Panc1 (cell line): ENCODE measurements around the gene ZC3H13. TPM values are rescaled to one million over a fixed set of nuclear protein-coding genes. Genes with fewer than 3 reads are reported as not detected.

Source experiments
- ATAC-seq: fragments of 200-7000 bp; cut with Tn5 transposase; 2 replicates; pipeline ENCODE4 v1.9.1; 2020; ENCODE audit warnings: mild to moderate bottlenecking, moderate library complexity
- BruUV-seq: library from RNA; stranded (reverse); fragments of 400-500 nt; replicated peaks from 2 replicates; lab custom pipeline; 2021; lab: Mats Ljungman, UMichigan
- CTCF ChIA-PET: fragments of 300-600 bp; sonication (Branson Sonifier 250); formaldehyde crosslinking; loops from one replicate; lab custom pipeline; 2022; ENCODE audit warnings: antibody characterized with exemption; lab: Charles Lee
- POLR2A ChIA-PET: fragments of 300-600 bp; sonication (Branson Sonifier 250); formaldehyde crosslinking; loops from one replicate; lab custom pipeline; 2022; ENCODE audit warnings: antibody characterized with exemption; lab: Charles Lee
- DNase-seq: peaks from one replicate; pipeline ENCODE4 v3.0.0-alpha.2; 2010; ENCODE audit warnings: low read depth, low spot score
- H3K27ac ChIP-seq: 2 replicates; pipeline ENCODE4 v1.5.1; 2011; ENCODE audit warnings: mild to moderate bottlenecking, low read length, inconsistent platforms
- H3K27me3 ChIP-seq: fragments of 200-500 bp; sonication (Bioruptor generic); 2 replicates; pipeline ENCODE4 v1.6.0; 2014; ENCODE audit warnings: low read length, inconsistent platforms; ENCODE audit not compliant: control insufficient read depth, insufficient read depth
- H3K36me3 ChIP-seq: fragments of 200-500 bp; sonication (Bioruptor generic); 2 replicates; pipeline ENCODE4 v1.5.1; 2014; ENCODE audit warnings: inconsistent platforms, mild to moderate bottlenecking, low read length, moderate library complexity; ENCODE audit not compliant: control insufficient read depth, insufficient read depth
- H3K4me1 ChIP-seq: 2 replicates; pipeline ENCODE4 v1.5.1; 2011; ENCODE audit warnings: inconsistent platforms, mild to moderate bottlenecking, low read length, moderate library complexity; ENCODE audit not compliant: control insufficient read depth, insufficient read depth
- H3K4me3 ChIP-seq, 2 experiments: 2 replicates each; pipeline ENCODE4 v1.5.1; 2011 to 2012; ENCODE audit warnings: low read depth in 2 of 2, low read length in 2 of 2, mild to moderate bottlenecking in 2 of 2, inconsistent platforms in 1 of 2, moderate library complexity in 1 of 2
- H3K9me3 ChIP-seq: fragments of 200-500 bp; sonication (Bioruptor generic); 2 replicates; pipeline ENCODE4 v1.5.1; 2014; ENCODE audit warnings: low read depth, mild to moderate bottlenecking, inconsistent platforms, low read length, moderate library complexity; ENCODE audit not compliant: control insufficient read depth, insufficient read depth
- CTCF ChIP-seq: fragments of 450-650 bp; IDR thresholded peaks from 2 replicates; pipeline ENCODE4 v1.5.1; 2017; ENCODE audit warnings: mild to moderate bottlenecking
- POLR2AphosphoS5 ChIP-seq: IDR thresholded peaks from 2 replicates; pipeline ENCODE4 v1.6.1; 2012; ENCODE audit warnings: mild to moderate bottlenecking, low read depth, low read length, moderate library complexity
- SIN3A ChIP-seq: IDR thresholded peaks from 2 replicates; pipeline ENCODE4 v1.6.1; 2012; ENCODE audit warnings: low read depth, mild to moderate bottlenecking, low read length, moderate library complexity, borderline replicate concordance; ENCODE audit not compliant: insufficient read depth
- TCF7L2 ChIP-seq: IDR thresholded peaks from 2 replicates; pipeline ENCODE4 v1.6.1; 2011; ENCODE audit warnings: mild to moderate bottlenecking, low read depth, low read length, inconsistent platforms
- in situ Hi-C: cut with HindIII; loops from 2 replicates; pipeline ENCODE4 v1.10.0; 2016; ENCODE audit warnings: low sequenced_read_pairs, low pct_unique_long_range_greater_than_20kb
- intact Hi-C: fragments of 100-400 bp; cut with micrococcal nuclease; formaldehyde crosslinking; loops from one replicate; pipeline ENCODE4 v1.10.0; 2022; ENCODE audit not compliant: unreplicated experiment
- total RNA-seq: library from RNA; stranded (reverse); gene quantifications from one replicate; pipeline ENCODE4 v1.2.1, GENCODE V29; 2021; ENCODE audit not compliant: unreplicated experiment
- TF ChIP-seq, protein P1 (sequence below), 2 experiments: IDR thresholded peaks; 2 replicates each; pipeline ENCODE4 v1.6.1; 2011 to 2012; ENCODE audit warnings: low read depth in 2 of 2, control low read depth in 1 of 2, low read length in 1 of 2, mild to moderate bottlenecking in 1 of 2, moderate library complexity in 1 of 2; ENCODE audit not compliant: insufficient read depth in 1 of 2

Gene ZC3H13
- total RNA-seq, 1 experiment from 2014 or later = 25.3 TPM

DNA sequence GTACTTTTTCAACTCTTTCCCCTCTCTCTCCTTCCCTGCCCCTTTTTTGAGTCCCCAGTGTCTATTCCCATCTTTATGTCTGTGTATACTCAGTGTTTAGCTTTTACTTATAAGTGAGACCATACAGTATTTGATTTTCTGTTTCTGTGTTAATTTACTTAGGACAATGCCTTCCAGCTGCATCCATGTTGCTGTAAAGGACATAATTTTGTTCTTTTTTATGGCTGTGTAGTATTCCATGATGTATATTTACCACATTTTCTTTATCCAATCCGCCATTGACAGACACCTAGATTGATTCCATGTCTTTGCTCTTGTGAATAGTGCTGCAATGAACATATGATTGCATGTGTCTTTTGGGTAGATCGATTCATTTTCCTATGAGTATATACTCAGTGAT, 10.7 kb upstream of the ZC3H13 start:
- DNase-seq (no peak), ATAC-seq (no peak)
- H3K27ac ChIP-seq = no peak overlapping the region
- H3K27me3 ChIP-seq = no peaks in the 10 kb centered on the region
- POLR2A ChIA-PET = no interaction called here
- intact Hi-C loops = no loop called here
- in situ Hi-C loops = no loop called here
- CTCF ChIA-PET = no interaction called here
- no peaks in the 10 kb centered on the region for H3K36me3 ChIP-seq
- H3K9me3 ChIP-seq = no peaks in the 10 kb centered on the region
- no peak overlapping the region for H3K4me3 ChIP-seq
- BruUV-seq = no TSS peak
- TF ChIP-seq CTCF (no peak), SIN3A (no peak), TCF7L2 (no peak), POLR2AphosphoS5 (no peak)
- TF ChIP-seq, protein P1, sequence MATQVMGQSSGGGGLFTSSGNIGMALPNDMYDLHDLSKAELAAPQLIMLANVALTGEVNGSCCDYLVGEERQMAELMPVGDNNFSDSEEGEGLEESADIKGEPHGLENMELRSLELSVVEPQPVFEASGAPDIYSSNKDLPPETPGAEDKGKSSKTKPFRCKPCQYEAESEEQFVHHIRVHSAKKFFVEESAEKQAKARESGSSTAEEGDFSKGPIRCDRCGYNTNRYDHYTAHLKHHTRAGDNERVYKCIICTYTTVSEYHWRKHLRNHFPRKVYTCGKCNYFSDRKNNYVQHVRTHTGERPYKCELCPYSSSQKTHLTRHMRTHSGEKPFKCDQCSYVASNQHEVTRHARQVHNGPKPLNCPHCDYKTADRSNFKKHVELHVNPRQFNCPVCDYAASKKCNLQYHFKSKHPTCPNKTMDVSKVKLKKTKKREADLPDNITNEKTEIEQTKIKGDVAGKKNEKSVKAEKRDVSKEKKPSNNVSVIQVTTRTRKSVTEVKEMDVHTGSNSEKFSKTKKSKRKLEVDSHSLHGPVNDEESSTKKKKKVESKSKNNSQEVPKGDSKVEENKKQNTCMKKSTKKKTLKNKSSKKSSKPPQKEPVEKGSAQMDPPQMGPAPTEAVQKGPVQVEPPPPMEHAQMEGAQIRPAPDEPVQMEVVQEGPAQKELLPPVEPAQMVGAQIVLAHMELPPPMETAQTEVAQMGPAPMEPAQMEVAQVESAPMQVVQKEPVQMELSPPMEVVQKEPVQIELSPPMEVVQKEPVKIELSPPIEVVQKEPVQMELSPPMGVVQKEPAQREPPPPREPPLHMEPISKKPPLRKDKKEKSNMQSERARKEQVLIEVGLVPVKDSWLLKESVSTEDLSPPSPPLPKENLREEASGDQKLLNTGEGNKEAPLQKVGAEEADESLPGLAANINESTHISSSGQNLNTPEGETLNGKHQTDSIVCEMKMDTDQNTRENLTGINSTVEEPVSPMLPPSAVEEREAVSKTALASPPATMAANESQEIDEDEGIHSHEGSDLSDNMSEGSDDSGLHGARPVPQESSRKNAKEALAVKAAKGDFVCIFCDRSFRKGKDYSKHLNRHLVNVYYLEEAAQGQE (IDR thresholded peaks at IDR 0.05; ENCODE audit: insufficient read depth in 1 of 2, low read depth in 2 of 2, low read length in 1 of 2) = no peak
- H3K4me1 ChIP-seq = no peaks in the 10 kb centered on the region

- TF ChIP-seq, protein P1 (IDR thresholded peaks at IDR 0.05; ENCODE audit: insufficient read depth in 1 of 2, low read depth in 2 of 2, low read length in 1 of 2) = no peak
- TF ChIP-seq CTCF (no peak), TCF7L2 (no peak), SIN3A (no peak), POLR2AphosphoS5 (no peak)
- intact Hi-C loops = no loop called here
These were observed 9.6 kb upstream of the ZC3H13 start for GRCh38 chr13:46062185-46062584.

More at GRCh38 chr13:46062185-46062584, 9.6 kb upstream of the ZC3H13 start:
- ChIA-PET POLR2A (no interaction called here), CTCF (no interaction called here)
- no peaks in the 10 kb centered on the region for H3K4me1 ChIP-seq
- no peak overlapping the region for H3K27ac ChIP-seq
- no peaks in the 10 kb centered on the region for H3K27me3 ChIP-seq
- in situ Hi-C loops = no loop called here
- ATAC-seq = no peak
- H3K36me3 ChIP-seq = no peaks in the 10 kb centered on the region
- no peak for DNase-seq
- no peak overlapping the region for H3K4me3 ChIP-seq
- no TSS peak for BruUV-seq
- H3K9me3 ChIP-seq = no peaks in the 10 kb centered on the region
